MM.1S (cell line): ENCODE results near the gene PSEN2.

ENCODE experiments used
- DNase-seq: peaks from one replicate; pipeline ENCODE4 v3.0.0-alpha.2; 2015
- H2AFZ ChIP-seq: fragments of 300-600 bp; sonication (generic); 2 replicates; pipeline ENCODE4 v1.6.0; 2016; ENCODE audit warnings: antibody characterized with exemption, low read length
- H3F3A ChIP-seq: fragments of 300-600 bp; sonication (generic); 2 replicates; pipeline ENCODE4 v1.6.1; 2016; ENCODE audit warnings: mild to moderate bottlenecking, antibody characterized with exemption, low read length, moderate library complexity, mixed read lengths; ENCODE audit not compliant: insufficient read depth
- H3K27ac ChIP-seq: fragments of 300-600 bp; sonication (generic); 2 replicates; pipeline ENCODE4 v1.5.1; 2016; ENCODE audit warnings: mild to moderate bottlenecking, low read length
- H3K27me3 ChIP-seq: fragments of 300-600 bp; sonication (generic); replicated peaks from 2 replicates; pipeline ENCODE4 v1.6.0; 2016; ENCODE audit warnings: low read length; ENCODE audit not compliant: insufficient read depth
- H3K36me3 ChIP-seq: fragments of 300-600 bp; sonication (generic); replicated peaks from 2 replicates; pipeline ENCODE4 v1.6.1; 2016; ENCODE audit warnings: mild to moderate bottlenecking, low read length, mixed read lengths; ENCODE audit not compliant: insufficient read depth
- H3K4me1 ChIP-seq: fragments of 300-600 bp; sonication (generic); 2 replicates; pipeline ENCODE4 v1.6.1; 2016; ENCODE audit warnings: low read length, mixed read lengths
- H3K4me2 ChIP-seq: fragments of 300-600 bp; sonication (generic); 2 replicates; pipeline ENCODE4 v1.6.0; 2016; ENCODE audit warnings: low read depth, low read length
- H3K4me3 ChIP-seq: fragments of 300-600 bp; sonication (generic); 2 replicates; pipeline ENCODE4 v1.5.1; 2016; ENCODE audit warnings: low read length, mixed read lengths
- H3K79me2 ChIP-seq: fragments of 300-600 bp; sonication (generic); 2 replicates; pipeline ENCODE4 v1.6.1; 2016; ENCODE audit warnings: mixed run types, low read length, mixed read lengths
- H3K9ac ChIP-seq: fragments of 300-600 bp; sonication (generic); 2 replicates; pipeline ENCODE4 v1.6.1; 2016; ENCODE audit warnings: low read length, mixed read lengths
- H3K9me2 ChIP-seq: fragments of 300-600 bp; sonication (generic); replicated peaks from 2 replicates; pipeline ENCODE4 v1.6.1; 2016; ENCODE audit warnings: mild to moderate bottlenecking, low read length, mixed read lengths; ENCODE audit not compliant: insufficient read depth
- H3K9me3 ChIP-seq: fragments of 300-600 bp; sonication (generic); replicated peaks from 2 replicates; pipeline ENCODE4 v1.6.1; 2016; ENCODE audit warnings: mild to moderate bottlenecking, low read length, mixed read lengths; ENCODE audit not compliant: insufficient read depth
- H4K20me1 ChIP-seq: fragments of 300-600 bp; sonication (generic); 2 replicates; pipeline ENCODE4 v1.6.1; 2016; ENCODE audit warnings: mild to moderate bottlenecking, low read length, moderate library complexity, mixed read lengths; ENCODE audit not compliant: insufficient read depth
- CTCF ChIP-seq: fragments of 300-600 bp; sonication (generic); IDR thresholded peaks from 2 replicates; pipeline ENCODE4 v1.5.1; 2016; ENCODE audit warnings: antibody characterized with exemption, low read length, mixed read lengths
- EZH2 ChIP-seq: fragments of 300-600 bp; sonication (generic); optimal IDR thresholded peaks from 2 replicates; pipeline ENCODE3; 2017; ENCODE audit warnings: low read depth, mild to moderate bottlenecking, antibody characterized with exemption, low read length, mixed read lengths
- EZH2phosphoT487 ChIP-seq: fragments of 300-600 bp; sonication (generic); IDR thresholded peaks from 2 replicates; pipeline ENCODE4 v1.6.1; 2018; ENCODE audit warnings: antibody characterized with exemption, low read length

PSEN2 gene

GRCh38 chr1:226877669-226878068, 7.3 kb downstream of the PSEN2 start:
- no peak for TF ChIP-seq EZH2
- TF ChIP-seq CTCF: no peak
- TF ChIP-seq EZH2phosphoT487: no peak
- no peaks in the 10 kb centered on the region for H3K36me3 ChIP-seq
- DNase-seq: no peak

GRCh38 chr1:226880372-226881287, 10.2 kb downstream of the PSEN2 start:
- no peaks in the 10 kb centered on the region for H3K36me3 ChIP-seq
- no peak overlapping the region for H3K4me2 ChIP-seq
- no peaks in the 10 kb centered on the region for H3K9me3 ChIP-seq
- TF ChIP-seq EZH2phosphoT487: no peak
- TF ChIP-seq CTCF: no peak
- no peak for TF ChIP-seq EZH2
- no peak overlapping the region for H3K4me3 ChIP-seq
- H3K4me1 ChIP-seq: peaks cover 43% of the 10 kb centered on the region
- no peak for DNase-seq
- no peaks in the 10 kb centered on the region for H3K79me2 ChIP-seq
- no peak overlapping the region for H2AFZ ChIP-seq
- H3F3A ChIP-seq: peaks cover 35% of the 10 kb centered on the region
- H4K20me1 ChIP-seq: no peaks in the 10 kb centered on the region
- no peaks in the 10 kb centered on the region for H3K9me2 ChIP-seq
- H3K27me3 ChIP-seq: no peaks in the 10 kb centered on the region
- no peak overlapping the region for H3K9ac ChIP-seq
- H3K27ac ChIP-seq: no peak overlapping the region

More at GRCh38 chr1:226877669-226878068, 7.3 kb downstream of the PSEN2 start:
- no peak overlapping the region for H3K27ac ChIP-seq
- H3K4me1 ChIP-seq: peaks cover 16% of the 10 kb centered on the region
- H2AFZ ChIP-seq: no peak overlapping the region
- H4K20me1 ChIP-seq: no peaks in the 10 kb centered on the region
- H3K4me2 ChIP-seq: no peak overlapping the region
- no peak overlapping the region for H3K9ac ChIP-seq
- H3F3A ChIP-seq: peaks cover 11% of the 10 kb centered on the region
- H3K4me3 ChIP-seq: no peak overlapping the region
- H3K9me3 ChIP-seq: no peaks in the 10 kb centered on the region
- no peaks in the 10 kb centered on the region for H3K9me2 ChIP-seq
- H3K27me3 ChIP-seq: no peaks in the 10 kb centered on the region
- H3K79me2 ChIP-seq: peaks cover under 1% of the 10 kb centered on the region; the same call in 1 of the 2 replicates

- Histone ChIP-seq H3K79me2 (no peaks in the 10 kb centered on the region), H3K4me2 (peak overlapping the region; percentile 68), H3K27me3 (no peaks in the 10 kb centered on the region), H4K20me1 (no peaks in the 10 kb centered on the region), H2AFZ (peak overlapping the region; percentile 29; the same call in 1 of the 2 replicates), H3K9ac (peak overlapping the region; percentile 34; the same call in 1 of the 2 replicates), H3K4me3 (peak overlapping the region; percentile 28), H3K9me2 (no peaks in the 10 kb centered on the region), H3F3A (peaks cover 35% of the 10 kb centered on the region), H3K9me3 (no peaks in the 10 kb centered on the region), H3K4me1 (peaks cover 53% of the 10 kb centered on the region), H3K27ac (peak overlapping the region; percentile 79), H3K36me3 (no peaks in the 10 kb centered on the region)
- no peak for TF ChIP-seq EZH2
- TF ChIP-seq EZH2phosphoT487: no peak
- TF ChIP-seq CTCF: no peak
- DNase-seq: no peak
Measured at GRCh38 chr1:226881515-226882185, 11.2 kb downstream of the PSEN2 start.
